ENCODE measurements around the gene SNN.

The SNN gene

DNA sequence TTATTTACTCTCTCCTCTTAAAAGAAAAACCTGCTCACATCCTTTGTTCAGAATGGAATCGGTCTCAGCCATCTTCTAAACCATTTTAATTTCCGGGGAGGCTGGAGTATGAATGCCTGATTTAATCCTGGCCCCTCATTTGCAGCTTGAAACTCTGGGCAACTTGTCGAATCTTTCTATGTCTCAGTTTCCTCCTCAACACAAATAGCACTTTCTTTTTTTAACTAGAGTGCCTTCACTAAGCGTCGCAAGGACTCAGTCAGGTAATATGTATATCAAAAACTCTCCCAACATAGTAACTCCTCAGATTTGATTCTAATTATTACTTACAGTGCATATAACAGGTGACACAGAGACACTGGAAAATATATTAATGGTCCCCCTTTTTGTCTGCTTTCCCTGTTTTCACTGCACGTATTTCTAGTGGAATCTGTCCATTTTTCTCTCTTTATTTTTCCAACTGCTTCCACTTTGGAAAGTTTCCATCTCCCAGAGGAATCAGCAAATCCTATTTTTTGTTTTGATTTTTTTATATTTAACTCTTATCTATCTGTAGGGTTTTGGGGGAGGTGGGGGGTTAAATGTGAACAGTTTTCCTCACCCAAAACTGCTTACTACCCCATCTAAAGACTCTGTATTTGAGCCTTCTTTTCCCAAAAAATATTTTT is 18.6 kb downstream of the SNN start:
- Histone ChIP-seq H3K27me3 (ENCODE audit: control insufficient read depth in 1 of 2, insufficient read depth in 2 of 2, low read length in 2 of 2) (no peaks in the 10 kb centered on the region), H3K9ac (ENCODE audit: low read length) (no peak overlapping the region), H3K4me3 (ENCODE audit: low read depth in 1 of 2, low read length in 2 of 2) (no peak overlapping the region), H3K4me1 (ENCODE audit: insufficient read depth, low read length) (peaks cover 41% of the 10 kb centered on the region), H3K9me3 (ENCODE audit: low read length) (no peaks in the 10 kb centered on the region), H3K36me3 (ENCODE audit: insufficient read depth, low read length) (peaks cover 46% of the 10 kb centered on the region), H3K27ac (ENCODE audit: low read depth, low read length) (no peak overlapping the region)

DNA sequence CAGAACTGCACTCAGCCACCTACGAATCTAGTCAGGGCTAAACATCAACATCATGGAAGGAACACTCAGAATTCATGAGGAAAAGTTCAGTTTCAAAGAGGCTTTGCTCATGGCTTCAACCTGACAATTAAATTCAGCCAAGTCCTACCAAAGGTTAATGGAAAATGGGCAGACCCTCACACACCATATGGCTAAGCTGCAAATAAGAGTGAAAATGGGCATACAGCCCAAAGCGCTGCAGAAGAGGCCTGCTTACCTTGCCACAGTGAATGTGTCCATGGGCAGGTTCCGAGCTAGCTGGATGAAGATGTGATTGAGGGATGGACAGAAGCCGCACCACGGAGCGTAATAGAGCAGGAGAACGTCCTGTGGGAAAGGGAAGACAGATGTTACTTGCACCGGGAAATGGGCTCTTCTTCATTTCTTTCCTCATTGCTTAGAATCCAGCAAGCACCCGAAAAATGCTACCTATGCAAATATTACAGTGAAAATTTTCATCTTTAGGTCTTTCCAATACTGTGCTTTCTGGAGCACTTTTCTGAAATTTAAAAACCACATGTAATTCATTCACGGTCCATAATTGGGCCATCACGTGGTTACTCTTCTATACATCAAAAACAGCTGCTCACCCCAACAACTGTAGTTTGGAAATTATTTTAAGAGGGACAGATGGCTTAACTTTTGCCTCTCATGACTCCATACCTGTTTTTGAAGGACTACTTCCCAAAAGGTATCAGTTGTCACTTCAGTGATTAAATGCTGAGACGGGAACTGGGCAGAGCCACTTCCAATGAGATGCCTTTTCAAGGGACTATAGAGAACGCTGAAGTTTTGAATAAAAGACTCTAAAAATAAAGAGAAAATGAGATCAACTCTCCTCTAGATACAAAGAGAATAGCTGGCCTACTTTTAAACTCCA is 19.6 kb downstream of the SNN start:
- Histone ChIP-seq H3K36me3 (ENCODE audit: insufficient read depth, low read length) (peaks cover 52% of the 10 kb centered on the region), H3K9me3 (ENCODE audit: low read length) (no peaks in the 10 kb centered on the region), H3K9ac (ENCODE audit: low read length) (no peak overlapping the region), H3K27ac (ENCODE audit: low read depth, low read length) (no peak overlapping the region), H3K27me3 (ENCODE audit: control insufficient read depth in 1 of 2, insufficient read depth in 2 of 2, low read length in 2 of 2) (no peaks in the 10 kb centered on the region), H3K4me3 (ENCODE audit: low read depth in 1 of 2, low read length in 2 of 2) (no peak overlapping the region), H3K4me1 (ENCODE audit: insufficient read depth, low read length) (peaks cover 41% of the 10 kb centered on the region)

DNA sequence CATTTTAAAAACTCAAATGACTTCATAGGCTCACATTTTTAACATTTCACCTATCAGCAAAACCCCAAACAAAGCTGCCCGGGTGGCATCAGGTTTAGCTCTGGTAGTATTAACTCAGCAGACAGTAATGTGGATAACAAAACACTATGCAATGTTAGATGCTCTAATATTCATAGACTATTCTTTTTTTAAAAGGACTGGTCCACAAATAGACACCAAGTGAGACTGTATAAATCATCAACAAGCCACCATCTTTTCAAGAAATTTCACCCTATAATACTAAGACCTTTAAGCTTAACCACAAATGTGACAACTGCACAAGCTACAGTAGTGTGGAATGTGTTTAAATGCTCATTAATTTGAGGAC is 20.2 kb downstream of the SNN start:
- Histone ChIP-seq H3K9ac (ENCODE audit: low read length) (no peak overlapping the region), H3K27me3 (ENCODE audit: control insufficient read depth in 1 of 2, insufficient read depth in 2 of 2, low read length in 2 of 2) (no peaks in the 10 kb centered on the region), H3K36me3 (ENCODE audit: insufficient read depth, low read length) (peaks cover 56% of the 10 kb centered on the region), H3K27ac (ENCODE audit: low read depth, low read length) (no peak overlapping the region), H3K9me3 (ENCODE audit: low read length) (no peaks in the 10 kb centered on the region), H3K4me3 (ENCODE audit: low read depth in 1 of 2, low read length in 2 of 2) (no peak overlapping the region), H3K4me1 (ENCODE audit: insufficient read depth, low read length) (peaks cover 41% of the 10 kb centered on the region)

DNA sequence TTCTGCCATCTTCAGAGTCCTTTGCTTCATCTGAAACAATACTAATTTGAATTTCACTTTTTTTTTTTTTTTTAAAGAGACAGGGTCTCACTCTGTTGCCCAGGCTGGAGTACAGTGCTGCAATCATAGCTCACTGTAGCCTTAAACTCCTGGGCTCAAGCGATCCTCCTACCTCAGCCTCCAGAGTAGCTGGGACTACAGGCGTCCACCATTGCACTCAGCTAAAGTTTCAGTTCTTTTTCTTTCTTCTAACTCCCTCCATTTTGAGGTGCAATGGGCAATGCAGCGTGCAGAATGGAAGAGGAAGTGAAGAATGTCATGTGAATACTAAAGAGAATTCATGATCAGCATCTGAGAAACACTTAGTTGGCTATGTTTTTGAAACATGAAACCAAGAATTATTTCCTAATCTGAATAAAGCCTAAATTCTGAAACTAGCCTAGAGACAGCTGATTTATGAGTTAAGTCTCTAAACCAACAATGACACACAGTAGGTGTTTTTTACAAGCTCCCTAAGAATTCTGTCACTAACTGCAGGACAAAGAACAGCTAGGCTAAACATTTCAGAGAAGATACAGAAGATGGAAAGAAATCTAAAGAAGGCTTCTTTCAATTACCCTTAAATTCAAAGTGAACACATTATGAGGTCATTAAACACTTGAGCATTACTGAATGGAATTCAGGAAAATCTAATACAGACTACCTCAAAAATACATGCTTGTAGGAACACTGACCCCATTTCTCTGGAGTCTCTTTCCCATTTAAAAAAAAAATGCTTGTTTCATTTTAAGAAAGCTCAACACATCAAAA is 21.0 kb downstream of the SNN start:
- Histone ChIP-seq H3K9me3 (ENCODE audit: low read length) (no peaks in the 10 kb centered on the region), H3K27me3 (ENCODE audit: control insufficient read depth in 1 of 2, insufficient read depth in 2 of 2, low read length in 2 of 2) (no peaks in the 10 kb centered on the region), H3K36me3 (ENCODE audit: insufficient read depth, low read length) (peaks cover 48% of the 10 kb centered on the region), H3K4me1 (ENCODE audit: insufficient read depth, low read length) (peaks cover 41% of the 10 kb centered on the region), H3K4me3 (ENCODE audit: low read depth in 1 of 2, low read length in 2 of 2) (no peak overlapping the region), H3K9ac (ENCODE audit: low read length) (no peak overlapping the region), H3K27ac (ENCODE audit: low read depth, low read length) (no peak overlapping the region)

DNA sequence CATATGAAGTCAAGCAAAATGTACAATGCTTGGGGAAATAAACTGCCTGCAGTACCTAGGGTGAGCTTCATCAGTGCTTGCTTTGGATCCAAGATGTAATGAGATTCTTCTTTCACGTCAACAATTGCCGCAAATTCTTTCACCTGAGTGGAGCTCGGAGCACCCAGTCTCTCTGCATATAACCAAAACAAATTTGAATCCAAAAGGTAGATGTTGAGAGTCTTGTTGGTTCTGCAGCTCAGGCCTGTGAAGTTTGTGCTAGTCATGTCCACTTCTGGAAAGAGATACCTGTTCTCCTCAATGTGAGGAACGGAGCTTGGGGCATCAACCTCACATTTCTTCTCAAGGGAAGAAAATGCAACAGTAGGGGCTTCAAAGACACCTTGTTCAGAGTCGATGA is 23.0 kb downstream of the SNN start:
- Histone ChIP-seq H3K27me3 (ENCODE audit: control insufficient read depth in 1 of 2, insufficient read depth in 2 of 2, low read length in 2 of 2) (no peaks in the 10 kb centered on the region), H3K4me1 (ENCODE audit: insufficient read depth, low read length) (peaks cover 34% of the 10 kb centered on the region), H3K36me3 (ENCODE audit: insufficient read depth, low read length) (peaks cover 54% of the 10 kb centered on the region), H3K9me3 (ENCODE audit: low read length) (no peaks in the 10 kb centered on the region), H3K27ac (ENCODE audit: low read depth, low read length) (no peak overlapping the region), H3K4me3 (ENCODE audit: low read depth in 1 of 2, low read length in 2 of 2) (no peak overlapping the region), H3K9ac (ENCODE audit: low read length) (no peak overlapping the region)

DNA sequence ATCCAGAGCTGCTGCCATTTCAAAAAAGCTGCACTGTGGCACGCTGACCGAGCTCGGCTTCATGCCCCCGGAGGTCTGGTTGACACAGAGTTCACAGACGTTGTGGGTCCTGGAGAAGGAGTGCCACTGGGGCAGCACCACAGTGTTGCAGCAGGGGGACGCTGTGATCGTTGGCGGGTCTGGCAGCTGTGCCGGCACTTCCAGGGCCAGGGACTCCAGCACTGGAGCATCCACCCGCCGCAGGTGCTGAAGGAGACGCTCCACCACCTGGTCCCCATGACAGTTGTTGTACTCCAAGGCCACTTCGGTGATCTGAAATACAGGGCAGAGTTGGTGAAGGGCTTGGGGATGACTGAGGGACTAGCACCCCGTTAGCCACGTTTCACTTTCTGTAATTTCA is 23.5 kb downstream of the SNN start:
- H3K27me3 ChIP-seq (ENCODE audit: control insufficient read depth in 1 of 2, insufficient read depth in 2 of 2, low read length in 2 of 2), result no peaks in the 10 kb centered on the region
- H3K9me3 ChIP-seq (ENCODE audit: low read length), result no peaks in the 10 kb centered on the region
- H3K27ac ChIP-seq (ENCODE audit: low read depth, low read length), result no peak overlapping the region
- H3K9ac ChIP-seq (ENCODE audit: low read length), result no peak overlapping the region
- peaks cover 29% of the 10 kb centered on the region for H3K4me1 ChIP-seq (ENCODE audit: insufficient read depth, low read length)
- peaks cover 54% of the 10 kb centered on the region for H3K36me3 ChIP-seq (ENCODE audit: insufficient read depth, low read length)
- H3K4me3 ChIP-seq (ENCODE audit: low read depth in 1 of 2, low read length in 2 of 2), result no peak overlapping the region

DNA sequence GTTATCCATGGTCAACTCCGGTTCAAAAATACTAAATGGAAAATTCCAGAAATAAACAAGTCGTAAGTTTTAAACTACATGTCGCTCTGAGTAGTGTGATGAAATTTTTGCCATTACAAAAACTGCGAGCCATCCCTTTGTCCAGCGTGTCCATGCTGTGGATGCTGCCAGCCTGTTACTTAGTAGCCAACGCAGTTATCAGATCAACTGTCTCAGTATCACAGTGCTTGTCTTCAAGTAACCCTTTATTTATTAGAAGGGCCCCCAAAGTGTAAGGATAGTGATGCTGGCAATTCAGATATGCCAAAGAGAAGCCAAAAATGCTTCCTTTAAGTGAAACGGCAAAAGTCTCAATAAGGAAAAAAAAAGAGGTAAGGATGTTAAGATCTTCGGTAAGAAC is 23.9 kb downstream of the SNN start:
- no peaks in the 10 kb centered on the region for H3K9me3 ChIP-seq (ENCODE audit: low read length)
- H3K9ac ChIP-seq (ENCODE audit: low read length), result no peak overlapping the region
- no peaks in the 10 kb centered on the region for H3K27me3 ChIP-seq (ENCODE audit: control insufficient read depth in 1 of 2, insufficient read depth in 2 of 2, low read length in 2 of 2)
- H3K36me3 ChIP-seq (ENCODE audit: insufficient read depth, low read length), result peaks cover 56% of the 10 kb centered on the region
- H3K4me3 ChIP-seq (ENCODE audit: low read depth in 1 of 2, low read length in 2 of 2), result no peak overlapping the region
- H3K27ac ChIP-seq (ENCODE audit: low read depth, low read length), result no peak overlapping the region
- peaks cover 26% of the 10 kb centered on the region for H3K4me1 ChIP-seq (ENCODE audit: insufficient read depth, low read length)

DNA sequence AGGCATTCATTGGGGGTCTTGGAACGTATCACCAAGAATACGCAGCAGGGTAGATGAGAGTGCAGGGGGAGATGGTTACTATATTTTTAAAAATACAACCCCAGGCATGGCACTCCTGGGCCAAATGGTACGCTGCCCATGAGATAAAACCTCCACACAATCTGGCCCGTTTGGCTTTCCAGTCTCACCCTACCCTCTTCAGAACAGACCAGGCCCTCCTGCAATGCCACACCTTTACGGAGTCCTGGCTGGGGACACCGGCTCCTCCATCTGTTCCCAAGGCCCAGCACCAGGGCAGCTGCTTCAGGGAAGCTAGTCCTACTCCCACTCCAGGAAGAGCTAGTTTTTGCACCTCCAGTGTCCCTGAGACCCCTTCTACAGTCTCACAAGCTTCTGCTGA is 24.4 kb downstream of the SNN start:
- Histone ChIP-seq H3K27me3 (ENCODE audit: control insufficient read depth in 1 of 2, insufficient read depth in 2 of 2, low read length in 2 of 2) (no peaks in the 10 kb centered on the region), H3K27ac (ENCODE audit: low read depth, low read length) (no peak overlapping the region), H3K9me3 (ENCODE audit: low read length) (no peaks in the 10 kb centered on the region), H3K36me3 (ENCODE audit: insufficient read depth, low read length) (peaks cover 56% of the 10 kb centered on the region), H3K4me1 (ENCODE audit: insufficient read depth, low read length) (peaks cover 23% of the 10 kb centered on the region), H3K9ac (ENCODE audit: low read length) (no peak overlapping the region), H3K4me3 (ENCODE audit: low read depth in 1 of 2, low read length in 2 of 2) (no peak overlapping the region)

DNA sequence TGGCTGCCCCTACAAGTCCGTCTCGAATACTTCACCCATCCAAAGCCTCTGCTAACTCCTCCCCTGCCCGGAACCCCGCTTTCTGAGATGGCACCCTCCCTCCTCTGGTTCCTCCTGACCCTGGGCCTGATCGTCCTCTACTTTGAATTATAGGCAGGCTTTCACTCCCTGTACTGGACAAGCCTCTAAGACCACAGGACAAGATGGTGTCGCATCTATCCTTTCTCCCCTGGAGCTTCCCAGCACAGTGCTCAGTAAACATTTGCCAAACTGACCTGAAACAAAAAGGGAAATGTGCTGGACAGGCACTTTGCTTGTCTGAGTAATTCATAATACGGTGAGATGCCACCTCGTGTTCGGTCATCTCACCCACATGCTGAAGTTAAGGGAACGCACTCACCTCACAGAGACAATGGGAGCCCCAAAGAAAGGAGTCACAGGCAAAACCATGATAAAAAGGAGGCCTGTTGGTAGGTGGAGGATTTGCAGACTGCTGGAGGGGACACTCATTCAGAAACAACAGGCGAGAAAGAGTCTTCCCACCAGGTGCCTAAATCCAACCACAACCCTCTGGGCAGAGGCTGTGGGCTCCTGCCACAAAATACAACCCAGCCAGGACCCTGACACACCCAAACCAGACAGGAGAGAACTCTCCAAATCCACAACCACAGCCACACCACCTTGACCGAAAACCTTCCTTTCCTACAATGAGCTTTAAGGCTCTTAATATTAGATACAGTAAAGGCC is 28.2 kb downstream of the SNN start:
- no peak overlapping the region for H3K27ac ChIP-seq (ENCODE audit: low read depth, low read length)
- no peaks in the 10 kb centered on the region for H3K27me3 ChIP-seq (ENCODE audit: control insufficient read depth in 1 of 2, insufficient read depth in 2 of 2, low read length in 2 of 2)
- H3K36me3 ChIP-seq (ENCODE audit: insufficient read depth, low read length), result peaks cover 62% of the 10 kb centered on the region
- no peak overlapping the region for H3K9ac ChIP-seq (ENCODE audit: low read length)
- no peaks in the 10 kb centered on the region for H3K4me1 ChIP-seq (ENCODE audit: insufficient read depth, low read length)
- no peak overlapping the region for H3K4me3 ChIP-seq (ENCODE audit: low read depth in 1 of 2, low read length in 2 of 2)
- no peaks in the 10 kb centered on the region for H3K9me3 ChIP-seq (ENCODE audit: low read length)

DNA sequence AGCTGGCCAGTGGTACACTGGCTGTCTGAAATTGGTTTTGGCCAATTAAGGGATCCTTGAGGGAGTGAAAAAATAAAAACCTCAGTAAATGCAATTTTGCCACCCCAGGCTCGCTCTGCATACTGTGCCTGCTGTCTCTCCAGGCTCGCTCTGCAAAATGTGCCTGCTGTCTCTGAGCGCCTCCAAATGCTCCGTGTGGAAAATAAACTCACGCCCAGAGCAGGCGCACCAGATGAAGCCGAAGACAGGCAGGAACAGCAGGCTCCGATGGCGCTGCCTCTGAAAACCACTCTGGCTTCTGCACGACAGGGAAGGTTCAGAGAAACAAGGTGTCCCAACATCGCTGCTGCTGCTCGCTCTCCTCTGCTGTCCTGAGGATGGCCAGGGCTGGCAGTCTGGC is 29.1 kb downstream of the SNN start:
- Histone ChIP-seq H3K27ac (ENCODE audit: low read depth, low read length) (no peak overlapping the region), H3K36me3 (ENCODE audit: insufficient read depth, low read length) (peaks cover 62% of the 10 kb centered on the region), H3K4me1 (ENCODE audit: insufficient read depth, low read length) (no peaks in the 10 kb centered on the region), H3K9ac (ENCODE audit: low read length) (no peak overlapping the region), H3K9me3 (ENCODE audit: low read length) (no peaks in the 10 kb centered on the region), H3K4me3 (ENCODE audit: low read depth in 1 of 2, low read length in 2 of 2) (no peak overlapping the region), H3K27me3 (ENCODE audit: control insufficient read depth in 1 of 2, insufficient read depth in 2 of 2, low read length in 2 of 2) (no peaks in the 10 kb centered on the region)

DNA sequence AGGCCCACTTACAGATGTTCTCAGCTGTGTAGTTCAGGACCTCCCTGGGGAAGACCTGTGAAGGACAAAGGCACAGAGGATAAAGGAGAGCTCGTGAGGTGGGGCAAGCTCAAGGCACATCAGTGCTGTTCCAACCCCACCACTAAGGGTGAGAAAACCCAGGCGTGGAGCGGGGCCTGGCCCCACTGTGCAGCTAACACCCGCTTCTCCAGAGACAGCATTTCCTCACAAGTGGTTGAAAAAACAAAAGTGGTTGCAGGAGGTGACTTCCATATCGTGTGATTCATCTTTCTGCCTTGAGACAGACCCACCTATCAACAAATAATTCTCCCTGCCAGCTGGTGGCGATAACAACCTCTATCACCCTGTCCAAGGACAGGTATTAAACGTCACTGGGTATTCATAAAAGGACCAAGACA is 30.0 kb downstream of the SNN start:
- Histone ChIP-seq H3K9ac (ENCODE audit: low read length) (no peak overlapping the region), H3K4me3 (ENCODE audit: low read depth in 1 of 2, low read length in 2 of 2) (no peak overlapping the region), H3K27ac (ENCODE audit: low read depth, low read length) (no peak overlapping the region), H3K36me3 (ENCODE audit: insufficient read depth, low read length) (peaks cover 52% of the 10 kb centered on the region), H3K9me3 (ENCODE audit: low read length) (no peaks in the 10 kb centered on the region), H3K27me3 (ENCODE audit: control insufficient read depth in 1 of 2, insufficient read depth in 2 of 2, low read length in 2 of 2) (no peaks in the 10 kb centered on the region), H3K4me1 (ENCODE audit: insufficient read depth, low read length) (no peaks in the 10 kb centered on the region)

All from muscle layer of colon (tissue), 2 donors.